ENCODE results near the gene FLOT2. TPM values are rescaled to one million over a fixed set of nuclear protein-coding genes. Genes with fewer than 3 reads are reported as not detected.
"Not testable (repeated sequence)": the region's sequence is repeated elsewhere in the genome, so short reads cannot be mapped to it uniquely, and the experiment has no call there.

The FLOT2 gene
- total RNA-seq, 3 donors from 2014 or later, result 49.8 to 78.3 (median 56.9) TPM

GRCh38 chr17:28841901-28842281 lies 55.6 kb downstream of the FLOT2 start:
- no peaks in the 10 kb centered on the region for H3K36me3 ChIP-seq
- H3K27me3 ChIP-seq, result no peaks in the 10 kb centered on the region
- intact Hi-C loops (cut with DNase I; ENCODE audit: low total_unique reads), result no loop called here
- H3K4me1 ChIP-seq, result no peaks in the 10 kb centered on the region
- no peak for TF ChIP-seq POLR2A (IDR thresholded peaks at IDR 0.05)
- TF ChIP-seq CTCF (IDR thresholded peaks at IDR 0.05), result no peak
- TF ChIP-seq POLR2AphosphoS5 (IDR thresholded peaks at IDR 0.05), result no peak
- no peaks in the 10 kb centered on the region for H3K9me3 ChIP-seq
- no peak for DNase-seq (ENCODE audit: low spot score in 2 of 2)
- H3K27ac ChIP-seq, result peak overlapping the region; percentile 76 to 84
- peak overlapping the region; percentile 64 to 77 (median 75) for H3K4me3 ChIP-seq

- no peaks in the 10 kb centered on the region for H3K36me3 ChIP-seq
- no peak overlapping the region for H3K4me3 ChIP-seq
- no peaks in the 10 kb centered on the region for H3K4me1 ChIP-seq
- DNase-seq (ENCODE audit: low spot score in 2 of 2), result no peak
- TF ChIP-seq POLR2AphosphoS5 (IDR thresholded peaks at IDR 0.05) (no peak), CTCF (IDR thresholded peaks at IDR 0.05) (no peak), POLR2A (IDR thresholded peaks at IDR 0.05) (no peak)
- intact Hi-C loops (cut with DNase I; ENCODE audit: low total_unique reads), result no loop called here
- H3K27me3 ChIP-seq, result no peaks in the 10 kb centered on the region
- no peak overlapping the region for H3K27ac ChIP-seq
- H3K9me3 ChIP-seq, result no peaks in the 10 kb centered on the region
These were observed 58.3 kb downstream of the FLOT2 start for GRCh38 chr17:28839221-28839620.

- H3K4me1 ChIP-seq; intact Hi-C loops (cut with DNase I; ENCODE audit: low total_unique reads); H3K9me3 ChIP-seq: not testable (repeated sequence)
These were observed 61.0 kb downstream of the FLOT2 start for GRCh38 chr17:28836541-28836940.

GRCh38 chr17:28834420-28834819 lies 63.1 kb downstream of the FLOT2 start:
- no peaks in the 10 kb centered on the region for H3K9me3 ChIP-seq

More at GRCh38 chr17:28836541-28836940, 61.0 kb downstream of the FLOT2 start:
- H3K4me3 ChIP-seq; H3K36me3 ChIP-seq; H3K27ac ChIP-seq; H3K27me3 ChIP-seq; DNase-seq (ENCODE audit: low spot score in 2 of 2): not testable (repeated sequence)

More at GRCh38 chr17:28834420-28834819, 63.1 kb downstream of the FLOT2 start:
- Histone ChIP-seq H3K4me3 (no peak overlapping the region), H3K4me1 (no peaks in the 10 kb centered on the region), H3K27me3 (no peaks in the 10 kb centered on the region), H3K36me3 (no peaks in the 10 kb centered on the region), H3K27ac (no peak overlapping the region)
- intact Hi-C loops (cut with DNase I; ENCODE audit: low total_unique reads), result no loop called here
- TF ChIP-seq POLR2AphosphoS5 (IDR thresholded peaks at IDR 0.05), result no peak
- TF ChIP-seq CTCF (IDR thresholded peaks at IDR 0.05), result no peak
- TF ChIP-seq POLR2A (IDR thresholded peaks at IDR 0.05), result no peak
- DNase-seq (ENCODE audit: low spot score in 2 of 2), result no peak

Other genes starting within 250 kb of the FLOT2 start
- 10 to 100 TPM; 38.1 to 66.6 (median 54.1) TPM for gene SDF2, start 235.8 kb downstream of the FLOT2 start, total RNA-seq
- 10 to 100 TPM; 62.6 to 69.9 (median 66.7) TPM for gene SUPT6H, start 235.5 kb downstream of the FLOT2 start, total RNA-seq
- gene PROCA1, start 185.8 kb downstream of the FLOT2 start, total RNA-seq, result 1 to 10 TPM; 1.6 to 2.3 (median 1.6) TPM
- 100 to 1,000 TPM; 105 to 129 (median 123) TPM for gene RAB34, start 179.9 kb downstream of the FLOT2 start, total RNA-seq
- 100 to 1,000 TPM; 491 to 945 (median 754) TPM for gene RPL23A, start 177.7 kb downstream of the FLOT2 start, total RNA-seq
- gene TLCD1, start 171.5 kb downstream of the FLOT2 start, total RNA-seq, result 1 to 10 TPM; 2.4 to 8.3 (median 3.9) TPM
- 1 to 10 TPM; 2.9 to 5.3 (median 2.9) TPM for gene NEK8, start 168.9 kb downstream of the FLOT2 start, total RNA-seq
- 10 to 100 TPM; 12.3 to 63.6 (median 48.9) TPM for gene TRAF4, start 153.7 kb downstream of the FLOT2 start, total RNA-seq
- gene FAM222B, start 54.9 kb downstream of the FLOT2 start, total RNA-seq, result 10 to 100 TPM in 2 of 3 donors, 1 to 10 TPM in 1; 9.7 to 12.0 (median 10.5) TPM
- 10 to 100 TPM; 24.3 to 51.2 (median 26.4) TPM for gene ERAL1, start 42.7 kb downstream of the FLOT2 start, total RNA-seq
- gene DHRS13, start 5.3 kb upstream of the FLOT2 start, total RNA-seq, result 10 to 100 TPM in 2 of 3 donors, 1 to 10 TPM in 1; 3.2 to 20.6 (median 14.2) TPM
- 10 to 100 TPM; 32.2 to 42.9 (median 40.3) TPM for gene PHF12, start 53.8 kb upstream of the FLOT2 start, total RNA-seq
- not detected for gene SEZ6, start 108.3 kb upstream of the FLOT2 start, total RNA-seq
- gene PIPOX, start 145.4 kb upstream of the FLOT2 start, total RNA-seq, result 1 to 10 TPM; 1.3 to 3.0 (median 2.9) TPM